ENCODE measurements around the gene SH3BP2.

Gene SH3BP2, protein sequence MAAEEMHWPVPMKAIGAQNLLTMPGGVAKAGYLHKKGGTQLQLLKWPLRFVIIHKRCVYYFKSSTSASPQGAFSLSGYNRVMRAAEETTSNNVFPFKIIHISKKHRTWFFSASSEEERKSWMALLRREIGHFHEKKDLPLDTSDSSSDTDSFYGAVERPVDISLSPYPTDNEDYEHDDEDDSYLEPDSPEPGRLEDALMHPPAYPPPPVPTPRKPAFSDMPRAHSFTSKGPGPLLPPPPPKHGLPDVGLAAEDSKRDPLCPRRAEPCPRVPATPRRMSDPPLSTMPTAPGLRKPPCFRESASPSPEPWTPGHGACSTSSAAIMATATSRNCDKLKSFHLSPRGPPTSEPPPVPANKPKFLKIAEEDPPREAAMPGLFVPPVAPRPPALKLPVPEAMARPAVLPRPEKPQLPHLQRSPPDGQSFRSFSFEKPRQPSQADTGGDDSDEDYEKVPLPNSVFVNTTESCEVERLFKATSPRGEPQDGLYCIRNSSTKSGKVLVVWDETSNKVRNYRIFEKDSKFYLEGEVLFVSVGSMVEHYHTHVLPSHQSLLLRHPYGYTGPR

DNA sequence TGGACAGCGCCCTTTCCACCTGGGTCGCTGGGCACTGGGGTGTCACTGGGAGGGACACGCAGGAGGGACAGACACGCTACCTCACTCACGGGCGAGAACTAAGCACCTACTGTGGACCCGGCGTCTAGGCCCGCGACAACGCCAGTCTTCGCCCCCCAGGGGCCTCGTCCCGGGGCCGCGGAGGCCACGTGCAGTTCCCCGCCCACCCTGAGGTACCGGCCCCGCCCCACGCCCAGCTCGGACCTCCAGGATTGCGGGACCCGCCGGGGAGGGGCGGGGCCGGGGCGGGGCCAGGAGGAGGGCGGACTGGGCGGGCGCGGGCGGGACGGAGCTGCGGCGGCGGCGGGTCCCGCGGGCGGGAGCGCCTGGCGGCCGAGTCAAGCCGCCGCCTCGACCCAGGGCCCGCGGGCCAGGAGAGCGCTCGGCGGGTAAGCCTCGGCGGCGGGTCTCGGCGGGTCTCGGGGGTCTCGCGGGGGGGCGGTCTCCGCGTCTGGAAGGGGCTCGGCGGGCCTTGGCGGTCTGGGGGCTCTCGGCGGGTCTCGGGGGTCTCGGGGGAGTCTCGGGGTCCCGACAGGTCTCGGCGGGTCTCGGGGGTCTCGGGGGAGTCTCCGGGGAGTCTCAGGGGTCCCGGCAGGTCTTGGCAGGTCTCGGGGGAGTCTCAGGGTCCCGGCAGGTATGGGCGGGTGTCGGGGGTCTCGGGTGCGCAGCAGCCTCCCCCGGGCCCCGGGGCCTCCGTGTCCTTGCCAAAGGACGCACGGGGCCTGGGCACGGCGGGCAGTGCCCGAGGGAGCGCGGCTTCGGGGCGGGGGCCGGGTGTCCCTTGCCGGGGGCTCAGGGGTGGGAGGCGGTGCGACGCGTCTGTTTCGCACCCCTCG lies at the start of gene SH3BP2:
SH3BP2 (plus strand) TSS at position 375 of the 875 bp plus-strand sequence. CDS start 27,533 bp downstream, outside the sequence.
- DNase-seq (ENCODE audit: low read depth): no peak

DNA sequence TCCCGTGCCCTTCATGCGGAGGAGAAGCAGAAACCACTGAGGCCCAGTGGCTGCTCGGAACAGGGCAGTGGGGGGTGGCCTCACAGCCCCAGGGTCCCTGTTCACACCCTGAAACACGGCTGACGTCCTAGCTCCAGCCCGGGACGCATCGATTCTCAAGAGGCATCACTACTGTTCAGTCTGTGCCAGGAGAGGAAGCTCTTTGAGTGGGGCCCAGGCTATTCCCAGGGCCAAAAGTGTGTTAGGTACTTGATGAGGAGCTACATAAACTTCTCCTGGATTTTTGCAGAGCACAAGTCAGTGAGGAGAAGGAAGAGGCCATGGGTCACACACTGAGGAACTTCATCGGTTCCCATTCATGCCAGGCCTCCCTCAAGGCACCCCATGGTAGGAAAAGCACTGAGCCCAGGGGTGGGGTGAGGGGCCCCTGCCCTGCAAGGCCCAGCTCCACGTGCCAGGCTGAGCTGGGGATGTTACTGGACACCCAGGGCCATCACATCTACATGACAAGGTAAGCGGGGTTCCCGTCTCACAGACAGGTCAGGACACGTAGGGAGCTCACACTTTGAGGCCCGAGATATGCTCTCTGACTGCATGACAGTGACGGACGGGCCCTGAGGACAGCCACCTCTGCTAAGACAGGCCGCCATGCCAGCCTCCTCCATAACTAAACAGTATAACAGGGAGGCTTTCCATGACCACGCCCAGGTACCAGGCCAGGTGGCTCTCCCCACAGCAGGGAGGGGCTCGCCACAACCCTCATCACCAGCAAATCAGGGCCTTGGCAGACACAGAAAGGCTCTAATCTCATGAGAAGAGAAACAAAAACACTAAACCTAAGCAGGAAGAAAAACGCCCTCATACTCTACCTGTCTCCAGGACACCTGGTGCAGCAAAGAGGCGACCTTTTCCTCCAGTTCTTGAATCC lies 49.1 kb upstream of the SH3BP2 start:
- no peak for DNase-seq (ENCODE audit: low read depth)

DNA sequence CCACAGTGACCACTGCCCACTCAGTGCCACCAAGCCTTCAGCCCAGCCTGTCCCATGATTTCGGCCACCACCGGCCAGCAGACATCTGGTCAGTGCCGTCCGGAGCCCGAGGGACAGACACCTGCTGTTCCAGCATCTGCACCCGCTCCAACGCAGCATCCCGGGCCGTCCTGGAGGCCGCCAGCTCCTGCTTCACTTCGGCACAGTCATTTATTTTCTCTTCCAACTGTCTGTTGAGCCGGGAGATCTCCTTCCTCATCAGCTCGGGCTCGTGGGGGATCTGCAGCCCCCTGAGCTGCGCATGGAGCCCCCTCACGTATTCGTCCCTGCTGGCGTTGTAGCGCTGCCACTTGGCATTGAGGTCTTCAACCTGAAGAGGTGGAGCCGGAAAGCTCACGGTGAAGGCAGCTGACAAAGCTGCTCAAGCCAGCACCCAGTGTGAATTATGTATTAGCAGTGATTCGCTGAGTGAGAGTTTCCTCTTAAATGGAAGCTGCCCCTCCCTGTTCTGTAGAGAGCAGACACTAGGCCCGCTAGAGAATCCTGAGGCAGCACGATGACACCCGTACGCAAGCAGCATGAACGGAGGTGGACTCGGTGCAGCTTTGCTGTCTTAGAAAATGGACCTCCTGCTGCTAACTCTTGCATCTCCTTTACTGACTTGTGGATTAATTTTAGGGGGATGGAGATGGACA lies 48.2 kb upstream of the SH3BP2 start:
- DNase-seq (ENCODE audit: low read depth): no peak

DNA sequence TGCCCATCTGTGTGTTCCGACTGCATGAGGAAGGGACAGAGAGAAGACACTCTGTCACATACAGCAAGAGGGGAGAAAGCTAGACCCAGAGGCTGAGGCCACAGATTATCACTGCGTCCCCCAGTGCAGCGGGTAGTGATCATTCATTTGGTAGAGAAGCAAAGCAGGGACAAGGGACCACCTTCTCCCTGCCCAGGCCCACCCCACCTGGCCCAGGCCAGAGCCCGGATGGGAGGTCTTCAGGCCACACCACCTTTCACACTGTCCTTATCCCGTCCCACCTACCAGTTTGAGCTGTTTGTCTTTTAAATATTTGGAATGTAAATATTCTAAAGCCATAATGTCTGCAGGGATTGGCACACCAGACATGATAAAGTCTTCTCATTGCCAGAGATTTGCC lies 47.4 kb upstream of the SH3BP2 start:
- DNase-seq (ENCODE audit: low read depth): no peak

DNA sequence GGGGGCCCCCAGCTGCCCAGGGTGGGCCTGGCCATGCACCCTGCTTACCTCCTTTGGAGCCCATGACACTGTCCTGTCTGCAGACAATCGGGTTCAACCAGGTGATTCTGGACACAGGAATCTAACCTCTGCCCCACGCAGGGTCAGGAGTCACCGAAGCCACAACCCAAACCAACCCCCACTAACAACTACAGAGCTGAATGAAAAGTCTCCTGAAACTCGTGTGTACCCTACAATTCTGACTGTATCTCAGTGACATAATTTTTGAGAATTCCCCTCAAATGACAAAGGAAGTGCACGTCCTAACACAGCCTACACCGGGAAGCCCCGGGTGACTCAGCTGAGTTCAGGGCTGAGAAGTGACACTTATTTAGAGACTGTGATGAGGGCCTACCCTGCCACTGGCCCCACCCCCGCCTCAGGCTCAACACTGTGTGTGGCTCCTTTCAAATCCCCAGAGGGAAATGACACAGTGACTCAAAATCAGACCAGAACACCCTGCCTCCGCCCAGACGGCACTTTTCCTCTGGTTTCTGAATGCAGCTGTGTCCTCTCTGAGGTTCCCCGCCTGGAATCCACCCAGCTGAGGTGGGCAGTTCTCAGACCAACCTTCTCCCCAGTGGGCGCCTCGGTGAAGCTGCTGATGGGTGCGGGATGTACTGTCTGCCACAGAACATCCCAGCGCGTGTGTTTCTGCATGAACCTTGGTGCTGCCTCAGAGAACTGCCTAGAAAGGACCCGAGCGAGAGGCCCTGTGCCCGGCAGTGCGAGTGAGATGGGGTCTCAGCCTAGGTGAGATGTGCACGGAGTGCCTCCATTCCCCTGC lies 46.7 kb upstream of the SH3BP2 start:
- DNase-seq (ENCODE audit: low read depth): peak; percentile 80

DNA sequence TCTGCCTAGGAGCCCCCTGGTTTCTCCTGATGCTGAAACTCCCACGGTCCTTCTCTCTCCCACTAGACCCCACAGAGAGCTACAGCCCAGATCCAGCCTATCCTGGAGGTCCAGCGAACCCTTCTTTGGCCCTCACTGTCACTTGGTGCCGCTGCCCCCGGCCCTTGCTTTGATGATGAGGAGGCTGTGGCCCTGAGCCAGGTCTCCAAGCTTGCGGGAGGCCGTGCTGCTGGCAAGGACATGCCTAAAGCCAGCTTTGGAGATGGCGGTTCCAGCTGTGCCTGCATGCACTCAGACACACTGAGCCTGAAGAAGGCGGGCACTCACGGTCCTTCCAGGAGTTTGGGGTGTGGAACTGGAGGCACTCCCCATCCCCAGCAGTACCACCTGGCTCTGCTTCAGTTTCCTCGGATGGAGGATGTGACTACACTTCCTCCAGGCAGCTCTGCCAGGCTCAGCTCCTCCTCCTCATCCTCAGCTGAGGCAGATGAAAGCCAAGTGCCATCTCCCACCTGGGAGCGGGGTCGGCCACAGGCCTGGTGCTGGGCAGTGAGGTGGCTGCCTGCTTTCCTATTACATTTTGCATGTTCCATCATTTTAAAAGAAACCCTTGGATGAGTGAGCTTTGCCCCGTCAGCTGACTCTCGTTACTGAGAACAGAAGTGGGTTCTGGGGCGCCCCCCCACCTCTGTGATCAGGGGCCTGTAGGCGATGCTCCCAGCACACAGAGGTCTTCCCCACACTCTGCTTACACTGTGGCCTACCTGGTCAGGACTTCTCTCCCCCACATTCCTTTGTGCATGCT lies 45.8 kb upstream of the SH3BP2 start:
- DNase-seq (ENCODE audit: low read depth): no peak

DNA sequence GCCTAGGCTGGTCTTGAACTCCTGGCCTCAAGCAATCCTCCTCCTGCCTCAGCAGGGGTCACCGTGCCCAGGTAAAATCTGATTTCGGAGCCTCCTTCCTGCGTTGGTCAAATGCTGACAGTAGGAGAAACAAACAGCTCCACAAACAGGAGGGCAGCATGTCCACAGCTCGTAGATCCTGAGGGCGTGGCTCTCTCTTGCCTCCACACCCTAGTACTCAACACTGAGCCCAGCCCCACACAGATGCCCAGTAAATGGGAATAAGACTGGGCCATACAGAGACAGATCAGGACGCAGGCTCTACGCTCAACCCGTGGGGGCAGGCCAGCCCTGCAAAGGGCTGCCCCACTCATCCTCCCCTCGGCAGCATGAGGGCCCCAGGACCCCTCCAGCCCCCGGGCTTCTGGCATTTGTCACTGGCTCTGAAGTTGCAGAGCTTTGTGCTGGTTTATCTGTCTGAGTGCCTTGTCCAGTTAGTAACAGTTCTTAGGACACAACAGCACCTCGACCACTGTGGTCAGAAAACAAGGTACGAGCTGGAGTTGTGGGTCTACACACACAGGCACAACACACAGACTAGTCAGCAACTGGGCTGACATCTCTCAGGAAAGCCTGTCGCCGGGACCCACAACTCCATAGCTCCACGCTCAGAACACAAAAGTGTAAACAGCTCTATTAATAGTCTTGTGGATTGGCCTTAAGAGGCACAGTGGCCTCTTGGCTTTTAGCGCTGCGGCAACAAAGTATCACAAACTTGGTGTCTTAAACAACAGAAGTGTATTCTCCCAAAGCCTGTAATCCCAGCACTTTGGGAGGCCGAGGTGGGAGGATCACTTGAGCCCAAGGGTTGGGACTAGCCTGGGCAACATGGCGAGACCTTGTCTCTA lies 41.9 kb upstream of the SH3BP2 start:
- DNase-seq (ENCODE audit: low read depth): no peak

DNA sequence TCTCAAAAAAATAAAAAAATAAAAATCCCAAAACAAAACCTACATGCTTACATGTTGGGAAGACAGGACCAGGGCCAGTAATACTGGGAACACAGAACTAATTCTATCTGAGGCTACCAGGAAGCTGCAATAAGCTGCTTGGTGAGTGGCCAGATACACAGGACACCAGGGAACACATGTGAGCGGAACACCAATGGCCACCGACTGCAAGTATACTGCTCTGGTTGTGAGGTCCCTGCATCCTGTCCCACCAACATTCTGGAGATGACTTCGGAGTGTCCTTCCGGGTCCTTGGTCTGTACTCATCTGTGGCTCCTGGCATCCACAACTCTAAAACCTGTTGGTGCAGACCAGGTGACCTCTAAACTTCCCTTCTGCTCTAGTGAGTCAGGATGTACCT lies 39.4 kb upstream of the SH3BP2 start:
- DNase-seq (ENCODE audit: low read depth): no peak

DNA sequence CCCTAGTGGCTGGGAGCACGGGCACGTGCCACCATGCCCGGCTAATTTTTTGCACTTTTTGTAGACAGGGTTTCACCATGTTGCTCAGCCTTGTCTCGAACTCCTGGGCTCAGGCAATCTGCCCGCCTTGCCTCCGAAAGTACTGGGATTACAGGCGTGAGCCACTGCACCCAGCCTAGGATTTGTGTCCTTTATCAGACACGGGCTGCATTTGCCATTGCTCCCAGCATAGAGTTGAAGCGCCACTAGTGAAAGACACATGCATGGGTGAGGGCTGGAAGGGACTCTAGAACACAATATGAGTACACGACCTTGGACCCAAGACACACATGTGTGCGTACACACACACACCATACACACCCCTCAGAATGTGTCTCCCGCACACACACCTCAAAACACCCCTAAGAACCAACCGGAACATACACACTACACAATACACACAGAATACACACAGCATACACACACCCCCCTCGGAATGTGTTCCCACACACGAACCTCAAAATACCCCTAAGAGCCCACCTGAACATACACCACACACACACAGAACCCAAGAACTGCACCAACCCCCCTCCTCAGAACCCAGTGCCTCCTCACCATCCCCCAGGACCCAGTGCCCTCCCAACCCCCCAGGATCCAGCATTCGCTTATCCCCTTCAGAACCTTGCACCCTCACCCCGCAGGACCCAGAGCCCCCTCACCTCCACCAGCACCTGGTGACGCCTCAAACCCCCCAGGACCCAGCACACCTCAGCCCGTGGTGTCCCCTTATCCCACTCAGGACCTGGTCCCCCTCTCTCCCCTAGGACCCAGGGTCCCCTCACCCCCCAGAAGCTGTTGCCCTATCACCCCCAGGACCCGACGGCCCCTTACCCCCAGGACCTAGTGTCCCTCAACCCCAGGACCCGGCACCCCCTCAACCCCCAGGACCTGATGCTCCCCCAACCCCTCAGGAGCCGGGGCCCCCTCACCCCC lies 37.8 kb upstream of the SH3BP2 start:
- no peak for DNase-seq (ENCODE audit: low read depth)

DNA sequence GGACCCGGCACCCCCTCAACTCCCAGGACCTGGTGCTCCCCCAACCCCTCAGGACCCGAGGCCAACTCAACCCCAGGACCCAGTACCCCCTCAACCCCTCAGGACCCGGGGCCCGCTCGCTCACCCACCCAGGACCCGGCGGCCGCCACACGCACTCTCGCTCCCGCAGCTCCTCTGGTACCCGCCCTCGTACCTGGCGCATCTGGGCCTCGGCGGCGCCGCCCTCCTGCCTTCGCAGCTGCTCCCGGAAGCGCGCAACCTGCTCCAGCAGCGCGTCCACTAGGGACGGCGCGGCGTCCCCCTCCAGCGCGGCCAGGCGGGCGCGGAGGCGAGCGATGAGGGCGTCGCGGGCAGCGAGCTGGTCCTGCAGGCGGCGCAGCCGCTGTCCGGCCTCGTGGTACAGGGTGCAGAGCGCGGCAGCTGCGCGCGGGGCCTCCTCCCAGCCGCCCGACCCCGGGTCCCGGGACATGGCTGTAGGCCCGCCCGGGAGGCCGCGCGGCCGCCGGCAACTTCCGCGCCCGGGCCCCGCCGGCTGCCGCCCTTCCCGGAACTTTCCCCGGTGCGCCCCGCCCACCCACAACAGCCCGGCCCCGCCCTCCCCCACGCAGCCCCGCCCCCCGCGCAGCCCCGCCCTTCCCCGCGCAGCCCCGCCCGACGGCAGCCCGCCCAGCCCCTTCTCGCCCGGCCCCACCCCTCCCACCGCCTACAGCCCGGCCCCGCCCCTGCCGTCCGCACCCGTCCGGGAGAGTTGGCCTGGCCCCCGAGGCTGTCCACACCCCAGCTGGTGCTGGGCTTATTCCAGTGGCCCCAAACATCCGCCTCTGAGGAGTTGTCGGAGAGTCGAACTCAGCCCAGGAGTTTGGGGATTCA lies 36.8 kb upstream of the SH3BP2 start, which contains the start of gene TNIP2:
TNIP2 (minus strand) TSS at position 516 of the 870 bp plus-strand sequence; CDS start at position 469, 47 bp downstream.
- peak; percentile 51 for DNase-seq (ENCODE audit: low read depth)

DNA sequence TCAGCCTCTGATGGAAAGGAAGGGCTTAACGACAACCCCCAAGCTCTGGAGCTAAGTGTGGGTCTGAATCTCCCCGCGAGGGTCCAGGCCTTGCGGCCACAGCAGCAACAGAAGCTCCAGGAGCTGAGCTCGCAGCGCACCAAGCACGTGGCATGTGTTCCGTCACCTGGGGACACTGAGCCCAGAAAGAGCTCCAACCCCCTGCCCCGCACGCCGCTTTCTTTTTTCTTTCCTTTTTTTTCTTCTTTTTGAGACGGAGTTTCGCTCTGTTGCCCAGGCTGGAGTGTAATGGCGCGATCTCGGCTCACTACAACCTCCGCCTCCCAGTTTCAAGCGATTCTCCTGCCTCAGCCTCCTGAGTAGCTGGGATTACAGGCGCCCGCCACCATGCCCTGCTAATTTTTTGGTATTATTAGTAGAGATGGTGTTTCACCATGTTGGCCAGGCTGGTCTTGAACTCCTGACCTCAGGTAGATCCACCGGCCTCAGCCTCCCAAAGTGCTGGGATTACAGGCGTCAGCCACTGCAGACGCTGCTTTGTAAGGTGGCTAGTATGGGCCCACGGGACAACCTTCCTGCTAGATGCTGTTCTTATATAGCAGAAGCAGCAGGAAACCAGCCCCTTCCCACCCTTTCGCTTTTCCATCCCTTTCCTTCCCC lies 36.1 kb upstream of the SH3BP2 start:
- no peak for DNase-seq (ENCODE audit: low read depth)

DNA sequence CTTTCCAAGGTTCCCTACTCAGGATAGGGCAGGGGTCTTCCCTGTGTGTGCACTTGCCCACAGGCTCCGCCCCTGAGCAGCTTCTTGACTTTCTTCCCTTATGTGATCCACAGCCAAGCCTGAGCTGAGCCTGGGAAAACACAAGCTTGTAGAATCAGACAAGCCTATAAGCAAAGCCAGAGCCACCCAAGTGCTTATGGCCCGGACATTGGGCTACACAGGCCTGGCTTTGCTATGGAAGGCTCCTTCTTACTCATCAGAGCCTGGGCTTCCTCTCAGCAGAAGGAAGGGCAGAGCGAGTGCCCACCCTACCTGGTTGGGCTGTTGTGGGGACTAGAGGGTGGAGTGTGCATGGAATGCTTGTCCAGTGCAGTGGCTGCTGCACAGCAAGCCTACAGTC lies 35.5 kb upstream of the SH3BP2 start:
- DNase-seq (ENCODE audit: low read depth): no peak

DNA sequence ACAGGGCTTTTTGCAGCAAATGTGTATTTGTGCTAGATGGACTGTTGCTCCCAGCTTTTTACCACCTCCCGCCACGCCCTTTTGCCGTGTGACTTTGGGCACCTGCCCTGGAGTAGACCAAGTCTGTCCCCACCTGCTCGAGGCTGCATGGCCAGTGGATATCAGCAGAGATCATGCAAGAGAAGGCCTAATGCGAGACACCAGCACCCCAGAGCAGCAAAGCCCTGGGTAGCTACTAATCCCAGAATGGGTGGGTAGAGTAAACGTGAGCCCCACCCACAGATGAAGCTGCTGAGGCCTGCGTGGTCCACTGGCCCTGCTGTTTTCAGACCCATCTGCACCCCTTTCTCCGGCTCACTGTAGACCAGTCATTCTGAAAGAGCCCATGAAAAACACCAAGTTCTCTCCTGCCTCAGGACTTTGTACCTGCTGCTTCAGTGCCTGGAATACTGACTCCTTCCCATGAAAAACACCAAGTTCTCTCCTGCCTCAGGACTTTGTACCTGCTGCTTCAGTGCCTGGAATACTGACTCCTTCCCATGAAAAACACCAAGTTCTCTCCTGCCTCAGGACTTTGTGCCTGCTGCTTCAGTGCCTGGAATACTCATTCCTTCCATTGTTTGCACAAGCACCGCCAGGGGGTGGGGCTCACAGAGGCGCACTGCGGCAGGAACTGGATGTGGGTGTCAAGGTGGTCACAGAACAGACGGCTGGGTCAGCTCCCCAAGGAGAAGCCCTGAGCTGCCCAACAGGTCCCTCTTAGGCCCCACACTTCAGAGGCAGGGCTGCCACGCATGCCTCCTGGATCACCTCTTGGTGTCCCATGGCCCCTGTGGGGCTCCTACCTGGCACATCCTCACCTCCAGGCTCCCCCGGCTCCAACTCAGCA lies 31.6 kb upstream of the SH3BP2 start:
- no peak for DNase-seq (ENCODE audit: low read depth)

DNA sequence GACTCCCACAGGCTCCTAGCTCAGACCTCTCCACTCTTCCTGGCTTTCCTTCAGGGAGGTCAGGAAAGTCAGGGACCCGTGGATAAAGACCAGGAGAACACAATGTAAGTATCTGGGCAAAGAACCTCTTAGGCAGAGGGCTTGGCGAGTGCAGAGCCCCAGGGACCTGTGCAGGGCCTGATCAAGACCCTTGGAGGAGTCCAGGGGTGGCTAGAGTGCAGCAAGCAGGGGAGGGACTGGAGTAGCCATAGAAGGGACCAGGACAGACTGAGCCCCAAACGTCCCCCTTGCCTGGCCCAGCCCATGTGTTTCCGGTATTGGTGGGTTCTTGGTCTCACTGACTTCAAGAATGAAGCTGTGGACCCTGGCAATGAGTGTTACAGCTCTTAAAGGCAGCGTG lies 30.8 kb upstream of the SH3BP2 start:
- no peak for DNase-seq (ENCODE audit: low read depth)

Measured in stimulated activated CD8-positive, alpha-beta memory T cell treated with anti-CD3 and anti-CD28 coated beads, Interleukin-7, amount 100 ng/mL, for 24 hours (primary cell).